Measurements from ENCODE around the gene ARHGEF11. TPM values are rescaled to one million over a fixed set of nuclear protein-coding genes. Genes with fewer than 3 reads are reported as not detected.

Gene ARHGEF11
- total RNA-seq, 1 donor, result 32.2 TPM

DNA sequence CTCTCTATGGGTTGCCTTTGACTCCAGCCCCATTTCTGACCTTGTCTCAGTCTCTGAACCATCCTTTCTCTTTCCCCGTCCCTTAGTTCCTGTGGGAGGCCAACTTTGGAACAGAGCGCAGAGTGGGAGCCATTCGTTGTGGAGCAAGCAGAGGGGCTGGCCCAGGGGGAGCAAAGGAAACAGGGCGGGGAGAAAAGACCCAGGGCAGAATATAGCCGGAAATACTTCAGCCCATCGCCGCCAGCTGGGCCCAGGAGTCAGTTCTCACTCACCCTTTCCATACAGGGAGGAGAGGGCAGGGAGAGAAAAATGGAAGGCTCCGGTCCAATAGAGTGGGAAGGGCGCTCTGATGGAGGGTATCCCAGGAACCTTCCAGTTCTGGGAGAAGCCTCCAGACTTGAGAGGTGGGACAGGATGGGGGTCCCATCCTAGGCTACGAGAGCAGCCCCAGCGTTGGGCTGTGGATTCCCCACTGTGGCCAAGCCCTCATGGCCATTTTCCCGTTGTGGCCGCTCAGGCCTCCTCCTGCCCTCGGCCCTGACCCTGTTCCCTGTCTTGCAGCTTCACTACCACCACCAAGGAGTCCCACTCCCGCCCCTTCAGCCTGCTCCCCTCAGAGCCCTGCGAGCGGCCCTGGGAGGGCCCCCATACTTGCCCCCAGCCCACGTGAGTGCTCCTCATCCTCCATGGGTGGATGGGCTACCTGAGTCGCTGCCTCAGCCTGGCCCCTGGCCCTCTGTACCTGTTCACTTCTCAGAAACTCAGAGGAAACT is 141.2 kb downstream of the ARHGEF11 start:
- DNase-seq (ENCODE audit: low read depth), result no peak
- H3K4me3 ChIP-seq (ENCODE audit: low read depth, low read length), result no peak overlapping the region
- TF ChIP-seq, protein P1, sequence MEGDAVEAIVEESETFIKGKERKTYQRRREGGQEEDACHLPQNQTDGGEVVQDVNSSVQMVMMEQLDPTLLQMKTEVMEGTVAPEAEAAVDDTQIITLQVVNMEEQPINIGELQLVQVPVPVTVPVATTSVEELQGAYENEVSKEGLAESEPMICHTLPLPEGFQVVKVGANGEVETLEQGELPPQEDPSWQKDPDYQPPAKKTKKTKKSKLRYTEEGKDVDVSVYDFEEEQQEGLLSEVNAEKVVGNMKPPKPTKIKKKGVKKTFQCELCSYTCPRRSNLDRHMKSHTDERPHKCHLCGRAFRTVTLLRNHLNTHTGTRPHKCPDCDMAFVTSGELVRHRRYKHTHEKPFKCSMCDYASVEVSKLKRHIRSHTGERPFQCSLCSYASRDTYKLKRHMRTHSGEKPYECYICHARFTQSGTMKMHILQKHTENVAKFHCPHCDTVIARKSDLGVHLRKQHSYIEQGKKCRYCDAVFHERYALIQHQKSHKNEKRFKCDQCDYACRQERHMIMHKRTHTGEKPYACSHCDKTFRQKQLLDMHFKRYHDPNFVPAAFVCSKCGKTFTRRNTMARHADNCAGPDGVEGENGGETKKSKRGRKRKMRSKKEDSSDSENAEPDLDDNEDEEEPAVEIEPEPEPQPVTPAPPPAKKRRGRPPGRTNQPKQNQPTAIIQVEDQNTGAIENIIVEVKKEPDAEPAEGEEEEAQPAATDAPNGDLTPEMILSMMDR (IDR thresholded peaks at IDR 0.05; ENCODE audit: insufficient read depth, low read length), result no peak

GRCh38 chr1:156903328-156904091 is 142.0 kb downstream of the ARHGEF11 start:
- TF ChIP-seq, protein P1 (IDR thresholded peaks at IDR 0.05; ENCODE audit: insufficient read depth, low read length), result no peak
- DNase-seq (ENCODE audit: low read depth), result no peak
- no peak overlapping the region for H3K4me3 ChIP-seq (ENCODE audit: low read depth, low read length)

DNA sequence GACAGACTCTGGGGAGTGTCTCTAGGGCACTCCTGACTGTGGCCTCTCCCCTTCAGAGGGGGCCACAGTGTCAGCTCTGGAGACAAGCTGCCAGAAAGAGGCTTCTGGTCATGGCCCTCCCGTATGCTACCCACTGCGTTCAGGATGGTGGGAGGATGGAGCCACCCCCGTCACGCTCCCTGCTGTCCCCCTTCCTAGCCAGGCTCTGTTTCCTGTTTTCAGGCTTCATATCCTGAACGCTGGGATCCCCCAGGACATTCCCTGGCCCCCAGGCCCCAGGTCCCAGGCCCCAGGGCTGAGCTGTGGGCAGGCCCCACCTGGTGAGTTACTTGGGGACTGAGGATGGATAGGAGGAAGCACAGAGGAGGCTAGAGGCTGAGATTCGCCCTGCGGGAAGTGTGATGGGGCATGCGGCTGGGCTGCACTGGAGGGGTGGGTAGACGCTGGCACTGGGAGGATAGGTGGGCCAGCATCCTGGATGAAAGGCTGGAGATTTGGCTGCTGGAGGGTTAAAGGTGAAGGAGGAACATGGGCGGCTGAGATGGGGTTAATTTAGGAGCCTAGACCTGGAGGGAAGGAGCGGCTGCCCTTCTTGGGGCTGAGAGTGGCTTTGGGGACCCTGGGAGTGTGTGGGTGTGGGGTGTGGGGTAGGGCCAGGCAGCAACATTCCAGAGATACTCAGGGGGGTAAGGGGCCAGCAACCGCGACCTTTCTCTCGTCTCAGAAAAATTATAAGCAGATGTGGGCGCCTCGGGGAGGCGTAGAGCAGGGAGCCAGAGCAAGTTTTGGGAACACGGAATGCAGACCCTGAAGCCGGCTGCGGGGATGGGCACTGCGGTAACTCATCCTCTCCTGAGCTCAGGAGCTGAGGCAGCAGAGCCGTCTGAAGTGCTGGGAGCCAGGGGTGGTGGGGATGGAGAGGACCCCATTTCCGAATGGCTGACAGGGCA is 143.3 kb downstream of the ARHGEF11 start:
- TF ChIP-seq, protein P1 (IDR thresholded peaks at IDR 0.05; ENCODE audit: insufficient read depth, low read length), result no peak
- no peak for DNase-seq (ENCODE audit: low read depth)
- no peak overlapping the region for H3K4me3 ChIP-seq (ENCODE audit: low read depth, low read length)

- no peak overlapping the region for H3K4me3 ChIP-seq (ENCODE audit: low read depth, low read length)
- no peak for DNase-seq (ENCODE audit: low read depth)
- TF ChIP-seq, protein P1 (IDR thresholded peaks at IDR 0.05; ENCODE audit: insufficient read depth, low read length), result no peak
These were observed 144.0 kb downstream of the ARHGEF11 start for GRCh38 chr1:156901590-156901900.

GRCh38 chr1:156900896-156901589 is 144.5 kb downstream of the ARHGEF11 start:
- TF ChIP-seq, protein P1 (IDR thresholded peaks at IDR 0.05; ENCODE audit: insufficient read depth, low read length), result no peak
- no peak overlapping the region for H3K4me3 ChIP-seq (ENCODE audit: low read depth, low read length)

More at GRCh38 chr1:156900896-156901589, 144.5 kb downstream of the ARHGEF11 start:
- no peak for DNase-seq (ENCODE audit: low read depth)
